KMS-11 (cell line): ENCODE measurements around the gene PIK3R1.

Experiments used
- H2AFZ ChIP-seq: fragments of 200-600 bp; sonication (generic); 2 replicates; pipeline ENCODE4 v1.6.1; 2016; ENCODE audit warnings: antibody characterized with exemption, mixed run types, low read depth
- H3K27ac ChIP-seq: fragments of 200-600 bp; sonication (generic); 2 replicates; pipeline ENCODE4 v1.6.1; 2016; ENCODE audit warnings: mild to moderate bottlenecking, mixed run types
- H3K27me3 ChIP-seq: fragments of 200-600 bp; sonication (generic); 2 replicates; pipeline ENCODE4 v1.6.1; 2017; ENCODE audit warnings: mild to moderate bottlenecking, low read depth, mixed run types, moderate library complexity; ENCODE audit not compliant: insufficient read depth
- H3K36me3 ChIP-seq: fragments of 200-600 bp; sonication (generic); 2 replicates; pipeline ENCODE4 v1.6.1; 2017; ENCODE audit warnings: mild to moderate bottlenecking, mixed run types; ENCODE audit not compliant: insufficient read depth
- H3K4me1 ChIP-seq: fragments of 200-600 bp; sonication (generic); 2 replicates; pipeline ENCODE4 v1.6.1; 2016; ENCODE audit warnings: mild to moderate bottlenecking, low read depth, mixed run types; ENCODE audit not compliant: poor library complexity, severe bottlenecking
- H3K4me2 ChIP-seq: fragments of 200-600 bp; sonication (generic); 2 replicates; pipeline ENCODE4 v1.7.0; 2016; ENCODE audit warnings: mild to moderate bottlenecking, mixed run types
- H3K4me3 ChIP-seq: fragments of 200-600 bp; sonication (generic); IDR thresholded peaks from 2 replicates; pipeline ENCODE4 v1.6.1; 2017; ENCODE audit warnings: low read depth, low read length, mixed read lengths; ENCODE audit not compliant: insufficient read depth
- H3K79me2 ChIP-seq: fragments of 200-600 bp; sonication (generic); 2 replicates; pipeline ENCODE4 v1.6.1; 2016; ENCODE audit warnings: low read depth, mixed run types; ENCODE audit not compliant: insufficient read depth
- H3K9ac ChIP-seq: fragments of 200-600 bp; sonication (generic); 2 replicates; pipeline ENCODE4 v1.6.1; 2016; ENCODE audit warnings: mild to moderate bottlenecking, mixed run types
- H4K20me1 ChIP-seq: fragments of 200-600 bp; sonication (generic); 2 replicates; pipeline ENCODE4 v1.6.1; 2016; ENCODE audit warnings: mild to moderate bottlenecking, mixed run types; ENCODE audit not compliant: insufficient read depth
- TF ChIP-seq, protein P1 (sequence below): fragments of 200-600 bp; sonication (generic); conservative IDR thresholded peaks from 2 replicates; pipeline ENCODE4 v1.6.1; 2017; ENCODE audit warnings: low read depth, mild to moderate bottlenecking, antibody characterized with exemption, low read length, moderate library complexity, mixed read lengths

Gene PIK3R1

DNA sequence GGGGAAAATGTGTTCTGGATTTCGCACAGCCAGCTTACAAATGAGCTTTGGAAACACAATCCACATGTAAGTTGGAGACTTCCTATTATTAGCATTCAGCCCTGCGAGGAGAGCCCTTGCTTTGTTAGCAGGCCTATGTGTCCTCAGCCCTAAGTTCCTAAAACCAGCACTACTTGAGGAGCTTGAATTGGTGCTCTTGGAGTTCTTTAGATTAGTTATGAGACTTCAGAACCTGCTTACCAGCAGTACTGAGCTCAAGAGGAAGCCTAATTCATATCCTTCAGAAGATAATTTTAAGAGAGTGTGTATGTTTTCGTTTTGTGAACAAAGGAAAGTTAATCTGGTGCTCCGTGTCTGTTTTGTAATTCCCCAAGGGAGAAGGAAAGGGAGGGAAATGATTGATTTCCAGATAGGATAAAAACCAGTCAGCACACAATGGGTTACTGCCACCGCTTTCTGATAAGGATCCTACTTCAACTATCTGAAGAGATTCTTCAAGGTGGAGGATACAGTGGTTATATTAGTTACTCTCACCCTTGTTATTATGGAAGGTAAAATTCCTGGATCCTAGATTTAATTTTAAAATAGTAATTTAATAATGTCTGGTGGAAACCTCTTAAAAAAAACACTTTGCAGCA, 35.2 kb downstream of the PIK3R1 start:
- no peaks in the 10 kb centered on the region for H4K20me1 ChIP-seq
- H3K4me3 ChIP-seq: no peak overlapping the region
- TF ChIP-seq, protein P1, sequence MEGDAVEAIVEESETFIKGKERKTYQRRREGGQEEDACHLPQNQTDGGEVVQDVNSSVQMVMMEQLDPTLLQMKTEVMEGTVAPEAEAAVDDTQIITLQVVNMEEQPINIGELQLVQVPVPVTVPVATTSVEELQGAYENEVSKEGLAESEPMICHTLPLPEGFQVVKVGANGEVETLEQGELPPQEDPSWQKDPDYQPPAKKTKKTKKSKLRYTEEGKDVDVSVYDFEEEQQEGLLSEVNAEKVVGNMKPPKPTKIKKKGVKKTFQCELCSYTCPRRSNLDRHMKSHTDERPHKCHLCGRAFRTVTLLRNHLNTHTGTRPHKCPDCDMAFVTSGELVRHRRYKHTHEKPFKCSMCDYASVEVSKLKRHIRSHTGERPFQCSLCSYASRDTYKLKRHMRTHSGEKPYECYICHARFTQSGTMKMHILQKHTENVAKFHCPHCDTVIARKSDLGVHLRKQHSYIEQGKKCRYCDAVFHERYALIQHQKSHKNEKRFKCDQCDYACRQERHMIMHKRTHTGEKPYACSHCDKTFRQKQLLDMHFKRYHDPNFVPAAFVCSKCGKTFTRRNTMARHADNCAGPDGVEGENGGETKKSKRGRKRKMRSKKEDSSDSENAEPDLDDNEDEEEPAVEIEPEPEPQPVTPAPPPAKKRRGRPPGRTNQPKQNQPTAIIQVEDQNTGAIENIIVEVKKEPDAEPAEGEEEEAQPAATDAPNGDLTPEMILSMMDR: no peak
- no peak overlapping the region for H3K9ac ChIP-seq
- H3K4me1 ChIP-seq: peaks cover 20% of the 10 kb centered on the region
- no peaks in the 10 kb centered on the region for H3K27me3 ChIP-seq
- H3K79me2 ChIP-seq: no peaks in the 10 kb centered on the region
- H2AFZ ChIP-seq: no peak overlapping the region
- no peak overlapping the region for H3K27ac ChIP-seq
- H3K4me2 ChIP-seq: no peak overlapping the region
- H3K36me3 ChIP-seq: no peaks in the 10 kb centered on the region

DNA sequence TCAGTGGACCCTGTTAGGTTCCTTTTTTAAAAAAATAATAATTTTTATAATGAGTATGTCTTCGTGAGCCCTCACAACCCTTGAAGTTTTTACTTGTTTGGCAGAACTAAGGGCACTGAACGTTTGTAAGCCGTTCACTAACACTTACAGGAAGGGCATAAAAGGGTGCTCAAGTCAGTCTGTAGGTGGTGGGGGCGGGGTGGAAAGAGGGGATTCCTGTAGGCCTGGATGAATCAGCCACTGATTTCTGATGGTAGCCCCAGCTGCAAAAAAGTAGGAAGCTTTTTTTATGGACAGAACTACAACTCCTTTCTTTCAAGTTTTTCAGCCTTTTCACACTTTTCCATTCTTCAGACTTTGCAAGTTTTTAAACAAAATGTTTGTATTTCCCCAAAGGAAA, 35.8 kb downstream of the PIK3R1 start:
- Histone ChIP-seq H3K4me3 (no peak overlapping the region), H3K4me1 (peaks cover 26% of the 10 kb centered on the region), H3K36me3 (no peaks in the 10 kb centered on the region), H2AFZ (no peak overlapping the region), H3K4me2 (no peak overlapping the region), H3K9ac (no peak overlapping the region), H3K27ac (no peak overlapping the region), H4K20me1 (no peaks in the 10 kb centered on the region), H3K27me3 (no peaks in the 10 kb centered on the region), H3K79me2 (no peaks in the 10 kb centered on the region; the same call in 1 of the 2 replicates)
- TF ChIP-seq, protein P1: no peak

DNA sequence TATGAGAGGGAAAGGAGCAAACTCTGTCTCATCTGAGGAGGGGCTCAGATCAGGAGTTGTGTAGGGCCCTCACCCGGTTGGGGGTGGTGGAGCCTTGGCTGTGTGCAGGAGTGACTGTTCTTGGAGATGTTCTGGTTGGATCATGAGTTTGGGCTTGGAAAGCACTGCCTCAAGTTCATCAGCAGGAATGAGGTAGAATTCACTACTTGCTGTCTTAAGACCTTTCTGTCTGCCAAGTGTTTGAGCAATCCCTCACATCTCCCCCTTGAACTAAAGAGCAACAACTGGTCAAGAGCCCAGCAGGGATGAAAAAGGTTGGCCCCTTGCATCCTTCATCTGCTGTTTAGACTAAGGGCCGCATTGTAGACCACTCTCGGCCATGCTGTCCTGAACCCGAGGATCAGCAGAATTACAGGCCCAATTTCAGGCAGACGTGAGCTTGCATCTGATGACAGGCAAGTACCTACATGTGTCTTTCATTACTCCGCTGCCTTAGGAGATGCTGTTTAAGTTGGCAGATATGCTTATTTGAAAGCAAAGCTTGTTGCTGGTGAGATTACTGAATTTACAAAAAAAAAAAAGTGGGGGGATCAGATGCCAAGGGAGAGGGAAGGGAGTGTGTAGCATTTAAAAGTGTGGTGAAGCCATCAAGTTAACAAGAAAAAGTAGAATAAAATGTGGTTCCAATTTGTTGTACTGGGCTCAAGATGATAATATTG, 36.4 kb downstream of the PIK3R1 start:
- H3K4me1 ChIP-seq: peaks cover 30% of the 10 kb centered on the region
- no peak overlapping the region for H3K4me2 ChIP-seq
- H3K27me3 ChIP-seq: no peaks in the 10 kb centered on the region
- H2AFZ ChIP-seq: no peak overlapping the region
- no peaks in the 10 kb centered on the region; the same call in 1 of the 2 replicates for H3K79me2 ChIP-seq
- no peak overlapping the region for H3K9ac ChIP-seq
- TF ChIP-seq, protein P1: no peak
- no peak overlapping the region for H3K4me3 ChIP-seq
- H3K36me3 ChIP-seq: no peaks in the 10 kb centered on the region
- no peaks in the 10 kb centered on the region for H4K20me1 ChIP-seq
- H3K27ac ChIP-seq: no peak overlapping the region

DNA sequence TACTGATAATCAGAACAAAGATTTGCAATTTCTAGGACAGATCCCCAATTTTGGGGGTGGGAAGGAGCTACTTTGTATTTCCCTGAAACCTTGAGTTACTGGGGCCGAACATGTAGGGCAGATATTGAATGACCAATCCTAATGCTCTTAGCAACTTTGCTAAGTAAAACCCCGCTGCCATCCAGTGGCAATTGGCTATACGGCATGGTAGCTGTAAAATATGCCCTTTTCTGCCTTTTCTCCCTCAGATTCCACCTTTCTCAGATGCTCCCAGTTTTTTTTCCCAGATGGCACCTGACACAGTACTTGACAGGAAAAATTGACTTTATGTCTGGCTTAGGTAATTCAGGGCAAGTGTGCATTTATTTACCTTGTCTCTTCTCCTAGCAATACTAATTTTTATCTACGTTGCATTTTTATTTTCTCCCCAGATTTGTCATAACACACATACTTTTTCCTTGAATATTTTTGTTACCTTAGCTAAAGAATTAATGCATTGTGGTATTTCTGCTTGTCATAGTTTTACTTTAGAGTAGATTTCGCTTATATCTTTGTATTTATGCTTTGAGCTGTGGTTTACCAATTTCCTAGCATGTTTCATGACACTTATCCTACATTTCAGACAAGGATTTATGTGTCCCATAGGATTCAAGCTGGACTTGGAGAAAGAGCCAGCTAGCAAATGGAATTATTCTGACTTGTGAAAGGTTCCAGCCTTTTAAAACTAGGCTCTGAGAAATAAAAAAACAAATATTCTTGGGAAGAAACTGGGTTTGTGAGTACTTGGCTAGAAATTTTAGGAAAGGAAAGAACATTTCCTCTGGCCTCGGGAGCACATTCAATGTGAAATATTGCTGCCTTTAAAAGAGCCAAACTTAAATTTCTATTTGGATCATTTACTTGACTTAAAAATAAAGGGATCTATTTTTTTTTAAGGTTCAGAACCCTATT, 37.4 kb downstream of the PIK3R1 start:
- H4K20me1 ChIP-seq: no peaks in the 10 kb centered on the region
- H3K4me2 ChIP-seq: no peak overlapping the region
- H3K9ac ChIP-seq: no peak overlapping the region
- H3K27me3 ChIP-seq: no peaks in the 10 kb centered on the region
- H2AFZ ChIP-seq: no peak overlapping the region
- no peaks in the 10 kb centered on the region for H3K36me3 ChIP-seq
- TF ChIP-seq, protein P1: peak; percentile 83
- H3K79me2 ChIP-seq: no peaks in the 10 kb centered on the region; the same call in 1 of the 2 replicates
- H3K27ac ChIP-seq: no peak overlapping the region
- peaks cover 30% of the 10 kb centered on the region for H3K4me1 ChIP-seq
- H3K4me3 ChIP-seq: no peak overlapping the region
